ENCODE results near the gene LYSMD2. TPM values are rescaled to one million over a fixed set of nuclear protein-coding genes. Genes with fewer than 3 reads are reported as not detected.

LYSMD2 gene
- total RNA-seq, 3 donors from 2014 or later = 3.8 to 12.8 (median 7.3) TPM

DNA sequence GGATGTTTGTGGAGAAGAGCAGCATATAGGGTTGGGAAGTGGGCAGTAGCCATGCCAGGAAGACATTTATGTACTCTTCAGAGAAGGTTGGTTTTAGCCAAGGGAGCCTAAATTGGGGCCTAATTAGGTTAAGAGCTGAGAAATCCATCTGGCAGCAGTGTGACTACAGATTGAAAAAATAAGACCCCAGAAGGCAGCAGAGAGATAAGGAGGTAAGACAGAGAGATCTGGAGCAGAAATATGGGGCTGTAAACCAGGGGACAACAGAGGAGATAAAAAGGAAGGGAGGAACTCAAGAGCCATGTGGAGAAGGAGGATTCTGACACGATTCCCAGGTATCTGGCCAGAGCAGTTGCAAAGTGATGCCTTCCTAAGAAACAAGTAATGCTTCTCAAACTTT lies 23.3 kb downstream of the LYSMD2 start:
- TF ChIP-seq, protein P1, sequence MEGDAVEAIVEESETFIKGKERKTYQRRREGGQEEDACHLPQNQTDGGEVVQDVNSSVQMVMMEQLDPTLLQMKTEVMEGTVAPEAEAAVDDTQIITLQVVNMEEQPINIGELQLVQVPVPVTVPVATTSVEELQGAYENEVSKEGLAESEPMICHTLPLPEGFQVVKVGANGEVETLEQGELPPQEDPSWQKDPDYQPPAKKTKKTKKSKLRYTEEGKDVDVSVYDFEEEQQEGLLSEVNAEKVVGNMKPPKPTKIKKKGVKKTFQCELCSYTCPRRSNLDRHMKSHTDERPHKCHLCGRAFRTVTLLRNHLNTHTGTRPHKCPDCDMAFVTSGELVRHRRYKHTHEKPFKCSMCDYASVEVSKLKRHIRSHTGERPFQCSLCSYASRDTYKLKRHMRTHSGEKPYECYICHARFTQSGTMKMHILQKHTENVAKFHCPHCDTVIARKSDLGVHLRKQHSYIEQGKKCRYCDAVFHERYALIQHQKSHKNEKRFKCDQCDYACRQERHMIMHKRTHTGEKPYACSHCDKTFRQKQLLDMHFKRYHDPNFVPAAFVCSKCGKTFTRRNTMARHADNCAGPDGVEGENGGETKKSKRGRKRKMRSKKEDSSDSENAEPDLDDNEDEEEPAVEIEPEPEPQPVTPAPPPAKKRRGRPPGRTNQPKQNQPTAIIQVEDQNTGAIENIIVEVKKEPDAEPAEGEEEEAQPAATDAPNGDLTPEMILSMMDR (IDR thresholded peaks at IDR 0.05) = no peak
- intact Hi-C loops (cut with DNase I, micrococcal nuclease) = no loop called here
- Histone ChIP-seq H3K9me3 (no peaks in the 10 kb centered on the region), H3K4me3 (no peak overlapping the region), H3K36me3 (ENCODE audit: low read depth) (no peaks in the 10 kb centered on the region), H3K4me1 (ENCODE audit: low read depth) (no peaks in the 10 kb centered on the region)
- ATAC-seq = no peak
- DNase-seq = no peak

DNA sequence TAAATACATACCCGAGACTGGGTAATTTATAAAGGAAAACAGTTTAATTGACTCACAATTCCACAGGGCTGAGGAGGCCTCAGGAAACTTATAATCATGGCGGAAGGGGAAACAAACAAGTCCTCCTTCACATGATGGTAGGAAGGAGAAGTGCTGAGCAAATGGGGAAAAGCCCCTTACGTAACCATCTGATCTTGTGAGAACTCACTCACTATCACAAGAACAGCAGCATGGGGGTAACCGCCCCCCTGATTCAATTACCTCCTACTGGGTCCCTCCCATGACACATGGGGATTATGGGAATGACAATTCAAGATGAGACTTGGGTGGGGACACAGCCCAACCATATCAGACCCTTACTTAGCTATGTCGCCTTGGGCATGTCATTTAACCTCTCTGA lies 28.4 kb downstream of the LYSMD2 start:
- no peak overlapping the region for H3K4me3 ChIP-seq
- H3K36me3 ChIP-seq (ENCODE audit: low read depth) = no peaks in the 10 kb centered on the region
- DNase-seq (no peak), ATAC-seq (no peak)
- TF ChIP-seq, protein P1 (IDR thresholded peaks at IDR 0.05) = no peak
- H3K9me3 ChIP-seq = no peaks in the 10 kb centered on the region
- intact Hi-C loops (cut with DNase I, micrococcal nuclease) = no loop called here
- peaks cover 12% of the 10 kb centered on the region for H3K4me1 ChIP-seq (ENCODE audit: low read depth)

DNA sequence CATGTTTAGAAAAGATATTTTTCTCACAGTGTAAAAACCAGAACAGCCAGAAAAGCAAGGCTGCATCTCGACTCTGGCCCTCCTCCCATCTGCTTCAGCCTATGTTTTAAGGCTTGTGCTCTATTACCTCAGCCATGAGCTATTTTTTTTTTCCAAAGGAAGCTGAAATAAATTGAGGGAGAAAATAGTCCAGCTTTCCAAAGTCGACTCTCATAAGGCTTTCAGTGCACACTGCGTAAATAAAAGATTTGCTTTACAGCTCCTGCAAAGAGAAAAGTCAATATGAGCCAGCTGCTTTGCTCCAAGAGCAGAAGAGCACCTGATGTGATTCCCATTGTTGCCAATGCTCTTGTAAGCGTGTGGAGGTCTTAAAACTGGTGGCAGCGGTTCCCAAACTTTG lies 29.4 kb downstream of the LYSMD2 start:
- H3K9me3 ChIP-seq = no peaks in the 10 kb centered on the region
- DNase-seq (peak in 1 of 3 donors; percentile 19), ATAC-seq (peak; percentile 91)
- H3K36me3 ChIP-seq (ENCODE audit: low read depth) = no peaks in the 10 kb centered on the region
- H3K4me3 ChIP-seq = no peak overlapping the region
- intact Hi-C loops (cut with DNase I, micrococcal nuclease) = no loop called here
- peaks cover 12% of the 10 kb centered on the region for H3K4me1 ChIP-seq (ENCODE audit: low read depth)
- TF ChIP-seq, protein P1 (IDR thresholded peaks at IDR 0.05) = no peak

DNA sequence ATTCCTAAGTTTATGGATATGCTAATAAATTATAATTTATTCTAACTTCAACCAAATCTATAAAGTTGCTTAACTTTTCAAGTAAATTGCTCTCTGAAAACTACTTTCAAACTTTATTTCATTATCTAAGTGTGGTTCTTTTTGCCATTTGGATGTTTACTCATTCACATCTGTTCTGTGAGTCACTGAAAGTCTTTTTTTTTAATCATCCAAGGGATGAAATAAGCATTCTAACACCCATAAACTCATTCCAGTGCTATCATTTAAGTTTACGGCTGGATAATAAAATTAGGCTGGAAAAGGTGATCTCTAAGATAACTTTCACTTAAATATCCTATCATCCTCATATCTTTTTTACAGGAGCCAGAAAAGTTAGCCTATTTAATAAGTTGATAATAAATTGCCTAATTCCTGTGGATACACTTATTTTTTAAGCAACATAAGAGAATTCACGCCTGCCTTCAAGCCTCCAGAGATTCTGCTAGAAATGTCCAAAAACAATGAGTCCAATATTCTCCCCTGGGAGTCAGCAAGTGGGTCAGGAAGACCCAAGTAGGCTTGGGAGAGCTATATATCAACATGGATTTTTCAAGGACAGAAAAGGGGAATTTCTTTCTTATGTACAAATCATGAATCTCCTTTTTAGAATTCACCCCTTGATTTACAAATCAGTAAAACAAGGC lies 30.4 kb downstream of the LYSMD2 start:
- TF ChIP-seq, protein P1 (IDR thresholded peaks at IDR 0.05) = no peak
- no peak for DNase-seq
- intact Hi-C loops (cut with DNase I, micrococcal nuclease) = no loop called here
- no peak for ATAC-seq
- H3K36me3 ChIP-seq (ENCODE audit: low read depth) = no peaks in the 10 kb centered on the region
- no peak overlapping the region for H3K4me3 ChIP-seq
- H3K9me3 ChIP-seq = no peaks in the 10 kb centered on the region
- H3K4me1 ChIP-seq (ENCODE audit: low read depth) = peaks cover 12% of the 10 kb centered on the region

DNA sequence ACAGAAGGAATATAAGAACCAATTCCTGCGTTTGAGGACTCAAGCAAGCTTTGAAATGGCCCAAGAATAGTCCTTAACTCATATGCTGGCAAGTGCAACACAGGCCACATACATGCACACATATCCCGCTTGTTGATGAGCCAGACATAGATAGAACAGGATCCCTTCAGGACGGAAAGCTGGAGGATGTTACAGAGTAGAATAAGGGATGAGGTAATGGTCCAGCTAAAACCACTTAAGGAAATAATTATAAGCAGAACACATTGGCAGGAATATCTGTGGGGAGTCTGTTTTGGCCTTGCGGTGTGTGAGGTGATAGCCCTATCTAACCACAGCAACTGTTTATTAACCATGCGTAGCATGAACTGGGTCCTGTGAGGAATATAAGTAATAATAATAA lies 31.2 kb downstream of the LYSMD2 start:
- DNase-seq (no peak), ATAC-seq (no peak)
- Histone ChIP-seq H3K36me3 (ENCODE audit: low read depth) (no peaks in the 10 kb centered on the region), H3K4me3 (no peak overlapping the region), H3K9me3 (no peaks in the 10 kb centered on the region), H3K4me1 (ENCODE audit: low read depth) (peaks cover 12% of the 10 kb centered on the region)
- intact Hi-C loops (cut with DNase I, micrococcal nuclease) = no loop called here
- TF ChIP-seq, protein P1 (IDR thresholded peaks at IDR 0.05) = no peak

DNA sequence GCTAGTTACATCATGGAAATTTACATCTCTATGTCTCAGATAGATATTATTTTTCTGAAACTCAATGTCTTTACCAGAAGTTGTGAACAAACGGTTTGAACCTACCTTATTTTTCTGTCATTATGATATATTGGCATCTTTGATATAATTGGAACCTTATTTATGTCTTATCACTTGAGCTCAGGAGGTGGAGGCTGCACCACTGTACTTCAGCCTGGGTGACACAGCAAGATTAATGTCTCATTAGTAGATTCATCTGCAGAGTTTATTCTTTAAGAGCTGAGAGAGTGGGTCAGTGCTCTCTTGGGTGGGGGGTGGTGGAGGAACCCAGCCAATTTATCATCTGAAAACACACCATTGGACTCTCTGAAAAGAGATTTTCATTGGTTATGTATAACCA lies 34.7 kb downstream of the LYSMD2 start:
- intact Hi-C loops (cut with DNase I, micrococcal nuclease) = no loop called here
- Histone ChIP-seq H3K9me3 (no peaks in the 10 kb centered on the region), H3K36me3 (ENCODE audit: low read depth) (no peaks in the 10 kb centered on the region), H3K4me3 (no peak overlapping the region), H3K4me1 (ENCODE audit: low read depth) (peaks cover 6% of the 10 kb centered on the region)
- no peak for ATAC-seq
- DNase-seq = no peak
- TF ChIP-seq, protein P1 (IDR thresholded peaks at IDR 0.05) = no peak
